Heart right ventricle (tissue), 16 donors: ENCODE results near the gene GDE1. TPM values are rescaled to one million over a fixed set of nuclear protein-coding genes. Genes with fewer than 3 reads are reported as not detected.

Experiments used
- ATAC-seq, 8 donors: fragments of 200-7000 bp; cut with Tn5 transposase; one replicate each; pipeline ENCODE4 v1.9.1; 2020; ENCODE audit warnings: mild to moderate bottlenecking in 8 of 8, moderate library complexity in 8 of 8, moderate number of reproducible peaks in 1 of 8
- DNase-seq, 2 donors: peaks; one replicate each; pipeline ENCODE4 v3.0.0-alpha.2; 2020
- H3K27ac ChIP-seq, 10 donors: fragments of 200-600 bp; sonication (generic) in 2 of 10; one replicate each; pipeline versions ENCODE4 v1.5.0 to v1.8.0; 2020 to 2022; ENCODE audit warnings: mild to moderate bottlenecking in 3 of 10
- H3K27me3 ChIP-seq, 7 donors: fragments of 200-600 bp; one replicate each; pipeline ENCODE4 v1.8.0; 2021 to 2022; ENCODE audit warnings: mild to moderate bottlenecking in 2 of 7
- H3K36me3 ChIP-seq, 9 donors: fragments of 200-600 bp; sonication (generic) in 1 of 9; one replicate each; pipeline versions ENCODE4 v1.5.0 to v1.8.0; 2020 to 2022; ENCODE audit warnings: mild to moderate bottlenecking in 2 of 9
- H3K4me1 ChIP-seq, 9 donors: fragments of 200-600 bp; sonication (generic) in 1 of 9; one replicate each; pipeline versions ENCODE4 v1.5.0 to v1.8.0; 2020 to 2022; ENCODE audit warnings: mild to moderate bottlenecking in 4 of 9
- H3K4me3 ChIP-seq, 10 donors: fragments of 200-600 bp; sonication (generic) in 2 of 10; one replicate each; pipeline versions ENCODE4 v1.5.0 to v1.8.0; 2020 to 2022; ENCODE audit warnings: mild to moderate bottlenecking in 7 of 10, moderate library complexity in 2 of 10
- H3K9me3 ChIP-seq, 11 donors: fragments of 200-600 bp in 10 of 11; sonication (generic) in 2 of 11; one replicate each; pipeline versions ENCODE4 v1.5.0 to v1.8.0; 2013 to 2022; ENCODE audit warnings: mild to moderate bottlenecking in 2 of 11, control low read depth in 1 of 11, moderate library complexity in 1 of 11
- CTCF ChIP-seq, 9 donors: fragments of 200-600 bp; sonication (generic) in 2 of 9; IDR thresholded peaks; one replicate each; pipeline versions ENCODE4 v1.5.0 to v1.8.0; 2021 to 2022; ENCODE audit warnings: antibody characterized with exemption in 9 of 9, mild to moderate bottlenecking in 5 of 9, moderate library complexity in 1 of 9
- WGBS, 2 donors: extraction: QIAGEN DNeasy Blood & Tissue Kit; methylation state at CpG; one replicate each; pipeline ENCODE4 v1.1.7; 2013; ENCODE audit warnings: inconsistent platforms in 1 of 2; 5-methylcytosine and 5-hydroxymethylcytosine counted together
- intact Hi-C, 10 donors: fragments of 100-400 bp; cut with DNase I; formaldehyde crosslinking; loops; one replicate each; pipeline versions ENCODE4 v1.11.1 to v1.14.2; 2022
- polyA plus RNA-seq, 2 donors: library from polyadenylated mRNA; stranded (reverse); fragments of 200-250 nt; gene quantifications; one replicate each; pipeline ENCODE4 v1.2.3, GENCODE V29; 2013
- total RNA-seq, 10 donors: library from RNA; stranded (reverse); fragmentation: NEBNext Ultra II Directional in 3 of 10; extraction: Animal tissue kit (Norgen Biotek cat#: 25700) in 3 of 10; gene quantifications; one replicate each; pipeline versions ENCODE4 v1.2.1 to v1.2.4, GENCODE V29; 2021 to 2023
- donor health status: Arrhythmogenic right ventricular cardiomyopathy.
- donor health status: ischemic (EF 13 %, LVEDD 7.1; RV severe dilation, severe dysfunction).
- donor health status: healthy with polysubstance abuse.
- donor health status: DM: no; HTN: yes; CAD: no.
- donor health status: DM: no; HTN: no; CAD: no.
- donor health status: ischemic (EF 25% LVEDD 6.9; RV normal size, moderate dysfunction).
- donor health status: ischemic (EF 25% LVEDD 5.7; RV mildly dilated, moderate dysfunction).
- donor health status: healthy.
- donor health status: DM: yes; HTN: yes; CAD: no.
- donor health status: Ischemic cardiomyopathy.
- donor health status: ischemic (EF 35%, LVEDD 5.7; RV mildly dilated, moderate dysfunction).
- donor health status: nonischemic (EF 11% LVEDD 7.7; RV severe dilation, severe dysfunction).
- donor health status: DM: yes; HTN: yes; CAD: no.
- donor health status: PGD.
- donor health status: ischemic (EF 29% LVEDD 5.4; RV normal size, mild dysfunction).
- donor health status: nonischemic (EF 23%, LVEDD 6.1; RV moderate dilation, normal function).

GDE1 gene
- total and polyA plus RNA-seq, 12 donors: 31.9 to 128 (median 108) TPM

- no peaks in the 10 kb centered on the region for H3K27me3 ChIP-seq
- peak within 1 kb of the TSS; percentile 65 to 100 (median 92) for H3K4me3 ChIP-seq
- DNase-seq (peak; percentile 96), ATAC-seq (peak; percentile 92 to 94 (median 93))
- peaks cover 0 to 51% (median 24%) of the 10 kb centered on the region in 9 donors for H3K4me1 ChIP-seq
- intact Hi-C loops: loop anchor here in 2 of 10 donors (2.0 kb wide), 1 partner anchor 31 kb away; the partner anchor contains the start of gene VPS35L (in 2 of the 2)
- 1% methylated on average over 50 to 51 of the region's 51 CpGs for WGBS, 2 donors
- H3K36me3 ChIP-seq: peaks cover 0 to 18% (median 8%) of the 10 kb centered on the region in 9 donors
- H3K27ac ChIP-seq: peak within 1 kb of the TSS in 9 of 10 donors; percentile 17 to 84 (median 52)
- no peak for TF ChIP-seq CTCF (IDR thresholded peaks at IDR 0.05)
- H3K9me3 ChIP-seq: no peaks in the 10 kb centered on the region
Observed at GRCh38 chr16:19523559-19524355, 1.9 kb upstream of the GDE1 start, which contains the start of gene CCP110. TSS of gene CCP110 (plus strand) at chr16:19523942. CDS start at chr16:19527882, 3,940 bp downstream.

GRCh38 chr16:19523184-19523558, 1.3 kb upstream of the GDE1 start:
- Histone ChIP-seq H3K4me3 (peak overlapping the region in 6 of 10 donors; percentile 65 to 97 (median 94)), H3K36me3 (peaks cover 0 to 12% (median 3%) of the 10 kb centered on the region in 9 donors), H3K27me3 (no peaks in the 10 kb centered on the region), H3K27ac (peak overlapping the region in 3 of 10 donors; percentile 17 to 67 (median 18)), H3K4me1 (peaks cover 0 to 56% (median 27%) of the 10 kb centered on the region in 9 donors), H3K9me3 (no peaks in the 10 kb centered on the region)
- 69 to 72% methylated on average over 18 of the region's 18 CpGs for WGBS, 2 donors
- intact Hi-C loops: loop anchor here in 2 of 10 donors (2.0 kb wide), 1 partner anchor 32 kb away; the partner anchor contains the start of gene VPS35L (in 2 of the 2)
- DNase-seq: peak; percentile 18 to 19
- ATAC-seq: no peak
- TF ChIP-seq CTCF (IDR thresholded peaks at IDR 0.05): no peak

GRCh38 chr16:19522760-19523159, 862 bp upstream of the GDE1 start:
- no peak for TF ChIP-seq CTCF (IDR thresholded peaks at IDR 0.05)
- ATAC-seq (no peak), DNase-seq (no peak)
- Histone ChIP-seq H3K36me3 (peaks cover 0 to 8% (median 0%) of the 10 kb centered on the region in 9 donors), H3K9me3 (no peaks in the 10 kb centered on the region), H3K27ac (peak overlapping the region in 1 of 10 donors; percentile 92), H3K27me3 (no peaks in the 10 kb centered on the region), H3K4me3 (no peak overlapping the region), H3K4me1 (peaks cover 0 to 60% (median 28%) of the 10 kb centered on the region in 9 donors)
- intact Hi-C loops: loop anchor here in 2 of 10 donors (2.0 kb wide), 1 partner anchor 32 kb away; the partner anchor contains the start of gene VPS35L (in 2 of the 2)
- WGBS, 2 donors: 91 to 96% methylated on average over 2 of the region's 2 CpGs

- no peak for TF ChIP-seq CTCF (IDR thresholded peaks at IDR 0.05)
- Histone ChIP-seq H3K27ac (peak overlapping the region in 9 of 10 donors; percentile 84 to 92 (median 89)), H3K36me3 (peaks cover 0 to 6% (median 0%) of the 10 kb centered on the region in 9 donors), H3K4me3 (peak overlapping the region in 8 of 10 donors; percentile 70 to 92 (median 90)), H3K4me1 (peaks cover 0 to 64% (median 30%) of the 10 kb centered on the region in 9 donors), H3K27me3 (no peaks in the 10 kb centered on the region), H3K9me3 (no peaks in the 10 kb centered on the region)
- 32 to 33% methylated on average over 5 of the region's 5 CpGs for WGBS, 2 donors
- DNase-seq: no peak
- ATAC-seq: no peak
- intact Hi-C loops: loop anchor here in 2 of 10 donors (2.0 kb wide), 1 partner anchor 32 kb away; the partner anchor contains the start of gene VPS35L (in 2 of the 2)
Observed at GRCh38 chr16:19522397-19522732, 467 bp upstream of the GDE1 start.
